Fibroblast of lung (primary cell): ENCODE data around the gene KIF13A. TPM values are rescaled to one million over a fixed set of nuclear protein-coding genes. Genes with fewer than 3 reads are reported as not detected.

Experiments
- DNase-seq, 2 donors: peaks; one replicate each; pipeline versions ENCODE4 v3.0.0 to v3.0.0-alpha.2; 2010; ENCODE audit warnings: low read depth in 2 of 2
- H2AFZ ChIP-seq: 2 replicates; pipeline ENCODE4 v1.5.1; 2012; ENCODE audit warnings: low read length, control low read depth, inconsistent platforms
- H3K27ac ChIP-seq: 2 replicates; pipeline ENCODE4 v1.5.1; 2011; ENCODE audit warnings: low read length, control low read depth; ENCODE audit not compliant: insufficient read depth
- H3K27me3 ChIP-seq: 2 replicates; pipeline ENCODE4 v1.5.1; 2011; ENCODE audit warnings: mild to moderate bottlenecking, low read length; ENCODE audit not compliant: control insufficient read depth, insufficient read depth
- H3K36me3 ChIP-seq: 2 replicates; pipeline ENCODE4 v1.5.1; 2011; ENCODE audit warnings: low read length; ENCODE audit not compliant: control insufficient read depth, insufficient read depth
- H3K4me1 ChIP-seq: 2 replicates; pipeline ENCODE4 v1.5.1; 2011; ENCODE audit warnings: low read length; ENCODE audit not compliant: control insufficient read depth, insufficient read depth; ENCODE audit errors: extremely low read depth
- H3K4me2 ChIP-seq: 2 replicates; pipeline ENCODE4 v1.5.1; 2011; ENCODE audit warnings: low read length, control low read depth; ENCODE audit not compliant: insufficient read depth; ENCODE audit errors: extremely low read depth
- H3K4me3 ChIP-seq, 4 experiments: fragments of 200-600 bp in 1 of 4; sonication (generic) in 1 of 4; replicated peaks in 1 of 4; 2 replicates each; pipeline ENCODE4 v1.5.1; 2011 to 2016; ENCODE audit warnings: low read length in 4 of 4, low read depth in 3 of 4, mild to moderate bottlenecking in 3 of 4, control low read depth in 2 of 4, inconsistent platforms in 1 of 4, mixed read lengths in 1 of 4; ENCODE audit not compliant: insufficient read depth in 1 of 4; ENCODE audit errors: control extremely low read depth in 1 of 4
- H3K79me2 ChIP-seq: 2 replicates; pipeline ENCODE4 v1.5.1; 2012; ENCODE audit warnings: mild to moderate bottlenecking, low read length, inconsistent platforms; ENCODE audit not compliant: control insufficient read depth, insufficient read depth
- H3K9ac ChIP-seq: 2 replicates; pipeline ENCODE4 v1.5.1; 2011; ENCODE audit warnings: mild to moderate bottlenecking, low read length, control low read depth; ENCODE audit not compliant: insufficient read depth
- H3K9me3 ChIP-seq: 2 replicates; pipeline ENCODE4 v1.5.1; 2012; ENCODE audit warnings: low read depth, low read length; ENCODE audit not compliant: control insufficient read depth, insufficient read depth
- H4K20me1 ChIP-seq: 2 replicates; pipeline ENCODE4 v1.5.1; 2011; ENCODE audit warnings: low read length; ENCODE audit not compliant: control insufficient read depth, insufficient read depth; ENCODE audit errors: extremely low read depth
- CTCF ChIP-seq, 2 donors: IDR thresholded peaks in 1 of 2; conservative IDR thresholded peaks in 1 of 2; 1 replicate in 1 of 2; 2 replicates in 1 of 2; pipeline ENCODE4 v1.5.1; 2011 to 2012; ENCODE audit warnings: low read length in 2 of 2, control low read depth in 1 of 2, inconsistent platforms in 1 of 2, low read depth in 1 of 2, mild to moderate bottlenecking in 1 of 2
- EZH2 ChIP-seq: IDR thresholded peaks from 2 replicates; pipeline ENCODE4 v1.5.1; 2012; ENCODE audit warnings: low read length, control low read depth, mild to moderate bottlenecking; ENCODE audit errors: missing control alignments
- polyA plus RNA-seq, 2 donors: library from polyadenylated mRNA; depleted of rRNA in 1 of 2; stranded (reverse) in 1 of 2; unstranded in 1 of 2; fragments of >200 nt; gene quantifications; 2 replicates each; pipeline ENCODE4 v1.2.1, GENCODE V29; 2011 to 2012; ENCODE audit warnings: missing spikeins in 1 of 2
- total RNA-seq: library from RNA; depleted of rRNA; stranded (reverse); fragments of >200 nt; gene quantifications from 2 replicates; pipeline ENCODE4 v1.2.1, GENCODE V29; 2014

Gene KIF13A
- total and polyA plus RNA-seq, 2 donors (not counting 1 experiment from before 2014, with no cell fraction given): 52.3 to 114 TPM

GRCh38 chr6:18028332-18028731, 40.9 kb upstream of the KIF13A start:
- no peaks in the 10 kb centered on the region for H3K4me1 ChIP-seq
- no peak for DNase-seq
- no peak for TF ChIP-seq CTCF (conservative IDR thresholded peaks at IDR 0.05 in 1 of 2, IDR thresholded peaks at IDR 0.05 in 1 of 2; ENCODE audit: low read depth in 1 of 2, low read length in 2 of 2)
- TF ChIP-seq EZH2: no peak
- H3K4me3 ChIP-seq: no peak overlapping the region
- H3K9ac ChIP-seq: no peak overlapping the region
- H3K27ac ChIP-seq: no peak overlapping the region
- H4K20me1 ChIP-seq: no peaks in the 10 kb centered on the region
- H3K79me2 ChIP-seq: no peaks in the 10 kb centered on the region
- no peaks in the 10 kb centered on the region for H3K27me3 ChIP-seq
- no peak overlapping the region for H3K4me2 ChIP-seq
- no peaks in the 10 kb centered on the region for H3K36me3 ChIP-seq
- no peaks in the 10 kb centered on the region for H3K9me3 ChIP-seq
- H2AFZ ChIP-seq: no peak overlapping the region

- H3K9me3 ChIP-seq: no peaks in the 10 kb centered on the region
- no peak overlapping the region for H3K4me2 ChIP-seq
- no peaks in the 10 kb centered on the region for H4K20me1 ChIP-seq
- no peaks in the 10 kb centered on the region for H3K4me1 ChIP-seq
- no peak overlapping the region for H3K9ac ChIP-seq
- no peak for DNase-seq
- H3K27me3 ChIP-seq: no peaks in the 10 kb centered on the region
- no peaks in the 10 kb centered on the region for H3K79me2 ChIP-seq
- no peaks in the 10 kb centered on the region for H3K36me3 ChIP-seq
- no peak overlapping the region for H3K4me3 ChIP-seq
- no peak overlapping the region for H3K27ac ChIP-seq
- TF ChIP-seq CTCF (conservative IDR thresholded peaks at IDR 0.05 in 1 of 2, IDR thresholded peaks at IDR 0.05 in 1 of 2; ENCODE audit: low read depth in 1 of 2, low read length in 2 of 2) (no peak), EZH2 (no peak)
- no peak overlapping the region for H2AFZ ChIP-seq
Measured at GRCh38 chr6:18025596-18025995, 38.2 kb upstream of the KIF13A start.

- Histone ChIP-seq H3K36me3 (no peaks in the 10 kb centered on the region), H3K9me3 (no peaks in the 10 kb centered on the region), H3K27me3 (no peaks in the 10 kb centered on the region), H3K27ac (no peak overlapping the region), H4K20me1 (no peaks in the 10 kb centered on the region), H3K79me2 (no peaks in the 10 kb centered on the region), H3K4me1 (no peaks in the 10 kb centered on the region), H3K4me3 (no peak overlapping the region), H3K9ac (no peak overlapping the region), H3K4me2 (no peak overlapping the region), H2AFZ (no peak overlapping the region)
- no peak for DNase-seq
- TF ChIP-seq CTCF (conservative IDR thresholded peaks at IDR 0.05 in 1 of 2, IDR thresholded peaks at IDR 0.05 in 1 of 2; ENCODE audit: low read depth in 1 of 2, low read length in 2 of 2) (no peak), EZH2 (no peak)
Measured at GRCh38 chr6:18024876-18025275, 37.4 kb upstream of the KIF13A start.
